Caco-2 (cell line): ENCODE results near the gene KIF3A. TPM values are rescaled to one million over a fixed set of nuclear protein-coding genes. Genes with fewer than 3 reads are reported as not detected.

Experiments used
- BruUV-seq: library from RNA; stranded (reverse); fragments of 400-500 nt; replicated peaks from 2 replicates; lab custom pipeline; 2021; lab: Mats Ljungman, UMichigan
- CTCF ChIA-PET: fragments of 300-600 bp; sonication (Branson Sonifier 250); formaldehyde crosslinking; loops from one replicate; lab custom pipeline; 2022; ENCODE audit warnings: antibody characterized with exemption; lab: Charles Lee
- POLR2A ChIA-PET: fragments of 300-600 bp; sonication (Branson Sonifier 250); formaldehyde crosslinking; loops from one replicate; lab custom pipeline; 2022; ENCODE audit warnings: antibody characterized with exemption; lab: Charles Lee
- DNase-seq, 2 experiments: peaks; one replicate each; pipeline versions ENCODE4 v3.0.0 to v3.0.0-alpha.2; 2020 to 2022
- H3K27me3 ChIP-seq: replicated peaks from 2 replicates; pipeline ENCODE4 v1.6.0; 2011; ENCODE audit warnings: low read length; ENCODE audit not compliant: control insufficient read depth, insufficient read depth
- H3K36me3 ChIP-seq: 2 replicates; pipeline ENCODE4 v1.5.1; 2011; ENCODE audit warnings: low read length; ENCODE audit not compliant: control insufficient read depth, insufficient read depth
- H3K4me1 ChIP-seq: fragments of 250-450 bp; sonication (Bioruptor Pico); 2 replicates; pipeline ENCODE4 v1.5.1; 2020; ENCODE audit warnings: mild to moderate bottlenecking
- H3K4me3 ChIP-seq: 2 replicates; pipeline ENCODE4 v1.5.1; 2011; ENCODE audit warnings: low read depth, mild to moderate bottlenecking, control low read depth, low read length
- H3K9me3 ChIP-seq: fragments of 250-450 bp; sonication (Bioruptor Pico); 2 replicates; pipeline ENCODE4 v1.5.1; 2020; ENCODE audit warnings: mild to moderate bottlenecking, moderate library complexity
- H3K27ac Mint-ChIP-seq: one replicate; pipeline ENCODE4 v1.8.0; 2022; ENCODE audit warnings: mixed read lengths; ENCODE audit not compliant: unreplicated experiment
- H3K27me3 Mint-ChIP-seq: one replicate; pipeline ENCODE4 v1.8.0; 2022; ENCODE audit warnings: mixed read lengths; ENCODE audit not compliant: insufficient read depth, unreplicated experiment
- H3K36me3 Mint-ChIP-seq: one replicate; pipeline ENCODE4 v1.8.0; 2022; ENCODE audit warnings: mild to moderate bottlenecking, mixed read lengths; ENCODE audit not compliant: insufficient read depth, unreplicated experiment
- H3K4me1 Mint-ChIP-seq: one replicate; pipeline ENCODE4 v1.8.0; 2022; ENCODE audit warnings: low read depth, mixed read lengths; ENCODE audit not compliant: unreplicated experiment
- H3K4me3 Mint-ChIP-seq: one replicate; pipeline ENCODE4 v1.8.0; 2022; ENCODE audit warnings: mild to moderate bottlenecking, moderate library complexity, mixed read lengths; ENCODE audit not compliant: unreplicated experiment
- H3K9me3 Mint-ChIP-seq: one replicate; pipeline ENCODE4 v1.8.0; 2022; ENCODE audit warnings: mixed read lengths; ENCODE audit not compliant: unreplicated experiment
- CTCF ChIP-seq, 2 experiments: fragments of 200-600 bp in 1 of 2; IDR thresholded peaks; 1 replicate in 1 of 2; 2 replicates in 1 of 2; pipeline versions ENCODE4 v1.5.1 to v1.8.0; 2011 to 2022; ENCODE audit warnings: antibody characterized with exemption in 1 of 2, control low read depth in 1 of 2, inconsistent platforms in 1 of 2, low read depth in 1 of 2, low read length in 1 of 2, mild to moderate bottlenecking in 1 of 2, moderate library complexity in 1 of 2; ENCODE audit not compliant: insufficient read depth in 1 of 2, severe bottlenecking in 1 of 2, unreplicated experiment in 1 of 2
- intact Hi-C: fragments of 100-400 bp; cut with micrococcal nuclease; formaldehyde crosslinking; loops from one replicate; pipeline ENCODE4 v1.10.0; 2022; ENCODE audit not compliant: unreplicated experiment
- total RNA-seq: library from RNA; stranded (reverse); gene quantifications from 2 replicates; pipeline ENCODE4 v1.2.3, GENCODE V29; 2022

KIF3A gene
- total RNA-seq, 1 experiment from 2014 or later, result 12.7 TPM

- Mint-ChIP-seq H3K4me1 (peaks cover 26% of the 10 kb centered on the region), H3K9me3 (no peaks in the 10 kb centered on the region), H3K4me3 (no peak overlapping the region), H3K27me3 (no peaks in the 10 kb centered on the region), H3K36me3 (peaks cover 5% of the 10 kb centered on the region), H3K27ac (no peak overlapping the region)
- POLR2A ChIA-PET, result no interaction called here
- DNase-seq, result no peak
- H3K36me3 ChIP-seq, result no peaks in the 10 kb centered on the region
- no peaks in the 10 kb centered on the region for H3K9me3 ChIP-seq
- no TSS peak for BruUV-seq
- intact Hi-C loops, result no loop called here
- peaks cover 43% of the 10 kb centered on the region for H3K4me1 ChIP-seq
- CTCF ChIA-PET, result interaction anchor here (2.7 kb wide), 1 partner anchor 19 kb away, joined by 9 read pairs; no protein-coding TSS in a partner anchor
- no peak overlapping the region for H3K4me3 ChIP-seq
- no peak for TF ChIP-seq CTCF (IDR thresholded peaks at IDR 0.05; ENCODE audit: insufficient read depth in 1 of 2, low read depth in 1 of 2, low read length in 1 of 2, severe bottlenecking in 1 of 2, unreplicated experiment in 1 of 2)
- no peaks in the 10 kb centered on the region for H3K27me3 ChIP-seq
These were observed 37.1 kb upstream of the KIF3A start for GRCh38 chr5:132774406-132774805.

DNA sequence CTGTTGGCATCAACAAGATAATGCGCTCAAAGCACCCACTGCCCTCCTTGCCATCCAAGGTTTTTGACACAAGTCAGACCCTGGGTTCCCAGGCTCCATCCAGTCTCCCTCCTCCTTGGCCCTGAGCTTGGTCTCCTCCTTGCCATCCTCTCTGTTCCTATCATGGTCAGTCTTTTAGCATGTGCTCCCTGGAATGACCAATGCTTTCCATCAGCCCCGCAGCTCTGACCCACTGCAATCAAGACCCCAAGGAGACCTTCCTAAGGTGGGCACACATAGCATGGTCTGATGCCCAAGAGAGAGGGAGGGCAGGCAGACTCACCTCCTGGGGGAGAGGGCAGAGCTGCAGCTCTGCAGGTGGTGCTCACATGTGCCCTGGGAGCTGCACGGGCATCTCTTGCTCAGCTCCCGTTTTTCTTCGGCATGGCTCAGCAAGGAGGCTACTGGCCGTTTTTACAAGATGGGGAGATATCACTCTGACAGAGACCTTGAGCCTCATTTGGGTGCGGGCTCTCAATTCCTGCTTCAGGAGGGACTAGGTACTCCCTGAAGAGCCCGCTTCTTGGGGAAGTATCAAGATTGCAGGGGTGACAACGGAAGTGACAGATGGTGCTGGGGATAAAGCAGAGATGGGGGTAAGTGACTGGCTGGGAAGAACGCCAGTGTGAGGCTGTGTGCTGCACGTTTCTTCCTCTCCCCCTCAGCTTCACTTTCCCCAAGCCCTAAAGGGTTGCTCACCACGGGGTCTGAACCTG is 36.4 kb upstream of the KIF3A start:
- Mint-ChIP-seq H3K4me1 (peaks cover 25% of the 10 kb centered on the region), H3K27me3 (no peaks in the 10 kb centered on the region), H3K4me3 (no peak overlapping the region), H3K9me3 (no peaks in the 10 kb centered on the region), H3K36me3 (peaks cover 1% of the 10 kb centered on the region), H3K27ac (no peak overlapping the region)
- H3K4me1 ChIP-seq, result peaks cover 43% of the 10 kb centered on the region
- intact Hi-C loops, result no loop called here
- ChIA-PET CTCF (no interaction called here), POLR2A (no interaction called here)
- no peak for DNase-seq
- BruUV-seq, result no TSS peak
- H3K9me3 ChIP-seq, result no peaks in the 10 kb centered on the region
- no peaks in the 10 kb centered on the region for H3K36me3 ChIP-seq
- TF ChIP-seq CTCF (IDR thresholded peaks at IDR 0.05; ENCODE audit: insufficient read depth in 1 of 2, low read depth in 1 of 2, low read length in 1 of 2, severe bottlenecking in 1 of 2, unreplicated experiment in 1 of 2), result no peak
- H3K4me3 ChIP-seq, result no peak overlapping the region
- no peaks in the 10 kb centered on the region for H3K27me3 ChIP-seq

- intact Hi-C loops, result no loop called here
- peaks cover 19% of the 10 kb centered on the region for H3K4me1 Mint-ChIP-seq
- H3K36me3 Mint-ChIP-seq, result no peaks in the 10 kb centered on the region
- BruUV-seq, result no TSS peak
- Histone ChIP-seq H3K4me1 (peaks cover 41% of the 10 kb centered on the region), H3K36me3 (no peaks in the 10 kb centered on the region), H3K4me3 (no peak overlapping the region), H3K9me3 (no peaks in the 10 kb centered on the region), H3K27me3 (no peaks in the 10 kb centered on the region)
- POLR2A ChIA-PET, result no interaction called here
- no peak overlapping the region for H3K27ac Mint-ChIP-seq
- H3K4me3 Mint-ChIP-seq, result no peak overlapping the region
- CTCF ChIA-PET, result no interaction called here
- no peak for TF ChIP-seq CTCF (IDR thresholded peaks at IDR 0.05; ENCODE audit: insufficient read depth in 1 of 2, low read depth in 1 of 2, low read length in 1 of 2, severe bottlenecking in 1 of 2, unreplicated experiment in 1 of 2)
- DNase-seq, result no peak
- no peaks in the 10 kb centered on the region for H3K27me3 Mint-ChIP-seq
- no peaks in the 10 kb centered on the region for H3K9me3 Mint-ChIP-seq
These were observed 35.8 kb upstream of the KIF3A start for GRCh38 chr5:132773114-132773513.
